ENCODE data around the gene PTMA. TPM values are rescaled to one million over a fixed set of nuclear protein-coding genes. Genes with fewer than 3 reads are reported as not detected.
"Not testable (repeated sequence)": the region's sequence is repeated elsewhere in the genome, so short reads cannot be mapped to it uniquely, and the experiment has no call there.

PTMA gene
- total RNA-seq, 1 donor from 2014 or later, result 779 TPM

DNA sequence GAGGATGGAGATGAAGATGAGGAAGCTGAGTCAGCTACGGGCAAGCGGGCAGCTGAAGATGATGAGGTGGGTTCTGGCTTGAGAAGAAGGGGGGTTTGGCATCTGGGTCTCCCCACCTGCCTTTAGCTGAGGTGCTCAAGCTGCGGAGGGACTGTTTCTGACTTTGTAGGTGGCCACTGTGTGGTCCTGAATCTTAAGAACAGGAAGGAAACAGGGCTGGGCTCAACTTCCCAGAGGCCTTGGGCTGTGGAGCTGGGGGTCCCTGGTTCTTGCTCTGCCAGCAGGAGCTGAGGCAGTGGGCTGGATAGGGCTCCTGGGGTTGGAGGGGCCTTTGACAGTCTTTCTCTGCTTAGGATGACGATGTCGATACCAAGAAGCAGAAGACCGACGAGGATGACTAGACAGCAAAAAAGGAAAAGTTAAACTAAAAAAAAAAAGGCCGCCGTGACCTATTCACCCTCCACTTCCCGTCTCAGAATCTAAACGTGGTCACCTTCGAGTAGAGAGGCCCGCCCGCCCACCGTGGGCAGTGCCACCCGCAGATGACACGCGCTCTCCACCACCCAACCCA is 4.2 kb downstream of the PTMA start:
- DNase-seq (ENCODE audit: low spot score); intact Hi-C loops (cut with DNase I); ATAC-seq: not testable (repeated sequence)

DNA sequence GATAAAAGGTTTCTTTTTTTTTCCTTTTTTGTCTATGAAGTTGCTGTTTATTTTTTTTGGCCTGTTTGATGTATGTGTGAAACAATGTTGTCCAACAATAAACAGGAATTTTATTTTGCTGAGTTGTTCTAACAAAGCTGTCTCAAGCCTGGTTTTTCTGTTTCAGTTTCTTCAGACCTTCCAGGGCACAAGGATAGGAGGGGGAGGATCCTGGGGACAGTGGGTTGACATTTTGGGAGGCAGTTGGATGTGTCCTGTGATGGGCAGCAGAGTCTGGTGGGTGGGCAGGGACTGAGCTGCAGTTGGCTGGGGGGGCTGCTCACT is 5.0 kb downstream of the PTMA start:
- intact Hi-C loops (cut with DNase I); DNase-seq (ENCODE audit: low spot score); ATAC-seq: not testable (repeated sequence)

DNA sequence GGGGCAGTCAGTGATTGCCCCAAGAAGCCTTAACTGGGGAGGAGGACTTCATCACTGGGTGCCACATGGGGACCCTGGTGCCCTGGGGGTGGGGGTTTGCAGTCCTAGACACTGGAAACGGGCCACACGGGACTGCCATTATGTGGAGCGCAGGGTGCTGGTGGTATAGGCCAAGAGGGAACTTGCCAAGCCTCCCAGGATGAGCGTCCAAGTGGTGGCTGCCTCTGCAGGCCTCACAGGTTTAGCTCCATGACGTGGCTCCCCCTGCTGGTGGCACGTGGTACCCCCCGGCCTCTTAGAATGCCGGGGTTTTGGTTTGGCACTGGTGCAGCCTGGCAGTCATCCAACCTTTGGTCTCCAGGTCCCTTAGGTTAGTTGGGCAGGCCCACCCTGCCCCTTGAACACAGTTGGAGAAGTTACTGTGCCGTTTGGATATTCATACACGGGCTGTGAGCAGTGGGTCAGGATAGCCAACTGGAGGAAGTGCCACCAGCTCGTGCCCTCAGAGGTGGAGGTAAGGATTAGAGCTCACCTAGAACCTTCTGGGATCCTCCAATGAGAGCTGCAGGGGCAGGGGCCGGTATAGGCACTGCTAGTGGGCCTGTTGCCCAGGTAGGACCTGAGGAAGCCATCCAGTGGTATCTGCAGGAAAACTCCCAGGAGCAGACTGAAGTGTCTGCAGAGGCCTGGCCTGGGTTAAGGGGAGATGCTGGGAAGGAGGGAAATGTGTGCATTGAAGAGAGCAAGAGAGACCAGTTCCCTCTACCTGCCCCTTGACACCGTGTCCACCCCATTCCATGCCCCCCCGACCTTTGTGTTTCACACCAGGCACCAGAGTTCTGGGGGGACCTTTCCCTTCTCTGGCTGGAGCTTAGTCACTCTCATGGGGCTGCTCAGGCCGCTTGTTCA is 5.7 kb downstream of the PTMA start:
- intact Hi-C loops (cut with DNase I), result loop anchor here (2.0 kb wide), 1 partner anchor 37 kb away; no protein-coding TSS in a partner anchor
- ATAC-seq (peak; percentile 75), DNase-seq (ENCODE audit: low spot score) (peak; percentile 94)

DNA sequence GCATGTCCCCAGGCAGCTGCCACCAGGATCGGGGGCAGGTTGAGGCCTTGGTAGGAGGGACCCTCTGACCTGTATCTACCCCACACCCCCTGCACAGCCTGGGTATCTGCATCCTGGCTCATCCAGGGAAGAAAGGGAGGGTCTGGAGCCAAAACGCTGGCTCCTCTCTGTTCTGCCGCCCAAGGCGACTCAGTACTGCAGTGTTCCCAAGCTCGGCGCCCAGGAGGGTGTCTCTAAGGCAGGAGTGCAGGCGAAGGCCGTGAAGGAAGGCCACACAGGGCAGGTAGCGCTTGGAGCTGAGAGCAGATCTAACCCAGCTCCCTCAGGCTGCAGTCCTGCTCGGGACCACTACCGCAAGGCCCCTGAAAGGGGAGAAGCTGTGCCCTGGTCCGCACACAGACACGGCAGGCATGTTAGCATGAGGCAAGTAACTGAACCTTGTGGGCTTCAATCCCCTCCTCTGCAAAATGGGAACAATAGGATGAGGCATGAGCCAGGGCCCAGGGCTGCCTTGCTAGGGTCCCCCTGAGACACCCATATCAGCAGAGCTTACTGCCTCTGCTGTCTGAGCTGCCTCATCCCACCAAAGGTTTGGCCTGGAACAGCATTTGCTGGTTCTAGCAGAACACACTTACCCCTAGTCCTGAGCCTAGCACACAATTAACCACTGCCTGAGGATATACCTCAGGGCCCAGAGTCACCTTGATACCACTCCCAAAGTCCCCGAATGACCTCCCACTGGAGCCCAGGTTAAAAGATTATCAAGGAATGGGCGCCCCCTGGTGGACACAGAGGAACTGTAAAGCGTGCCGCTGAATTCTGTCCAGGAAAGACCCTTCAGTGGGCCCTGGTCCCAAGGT is 6.5 kb downstream of the PTMA start:
- DNase-seq (ENCODE audit: low spot score) (peak; percentile 90), ATAC-seq (peak; percentile 45)
- intact Hi-C loops (cut with DNase I), result loop anchor here (2.0 kb wide), 1 partner anchor 38 kb away; no protein-coding TSS in a partner anchor

DNA sequence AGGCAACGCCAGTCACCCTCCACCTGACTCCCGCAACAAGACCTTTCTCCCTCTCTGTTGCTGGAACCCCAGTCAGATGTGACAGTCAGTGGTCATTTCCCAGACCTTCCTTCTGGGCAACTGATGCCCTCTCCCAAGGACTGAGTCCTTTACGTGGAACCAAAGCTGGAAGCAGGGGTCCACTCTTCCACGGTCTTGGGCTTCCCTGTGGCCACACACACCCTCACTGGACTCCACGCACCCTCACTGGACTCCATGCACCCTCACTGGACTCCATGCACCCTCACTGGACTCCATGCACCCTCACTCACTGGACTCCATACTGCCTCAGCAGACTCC is 7.1 kb downstream of the PTMA start:
- intact Hi-C loops (cut with DNase I), result loop anchor here (2.0 kb wide), 1 partner anchor 39 kb away; no protein-coding TSS in a partner anchor
- ATAC-seq, result no peak
- DNase-seq (ENCODE audit: low spot score), result no peak

DNA sequence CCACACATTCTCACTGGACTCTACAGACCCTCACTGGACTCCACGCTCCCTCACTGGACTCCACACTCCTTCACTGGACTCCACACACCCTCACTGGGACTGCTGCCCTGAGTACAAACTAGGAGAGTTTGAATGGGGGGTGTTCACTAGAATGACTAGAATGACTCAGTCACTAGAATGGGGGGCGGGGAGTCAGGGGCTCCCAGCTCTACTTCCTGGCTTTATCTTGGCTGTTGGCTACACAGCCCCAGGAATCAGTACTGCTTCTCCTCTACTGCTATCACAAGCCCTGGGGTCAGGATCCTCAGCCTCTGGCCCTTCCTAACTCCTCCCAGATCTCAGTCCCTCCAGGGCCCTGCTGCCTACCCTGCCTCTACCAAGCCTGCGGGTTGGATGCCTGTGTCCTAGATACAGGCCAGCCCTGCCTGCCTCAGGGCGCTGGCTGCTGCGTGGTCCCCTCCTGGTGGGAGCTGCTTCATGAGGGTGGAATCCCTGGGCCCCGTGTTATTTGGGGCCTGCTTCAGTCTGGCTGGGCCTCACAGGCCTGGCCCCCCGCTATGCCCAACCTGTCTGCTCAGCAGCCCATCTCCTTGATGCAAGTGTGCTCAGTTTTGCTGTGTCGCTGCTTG is 7.8 kb downstream of the PTMA start:
- intact Hi-C loops (cut with DNase I), result loop anchor here (2.0 kb wide), 1 partner anchor 39 kb away; no protein-coding TSS in a partner anchor
- DNase-seq (ENCODE audit: low spot score) (no peak), ATAC-seq (no peak)

DNA sequence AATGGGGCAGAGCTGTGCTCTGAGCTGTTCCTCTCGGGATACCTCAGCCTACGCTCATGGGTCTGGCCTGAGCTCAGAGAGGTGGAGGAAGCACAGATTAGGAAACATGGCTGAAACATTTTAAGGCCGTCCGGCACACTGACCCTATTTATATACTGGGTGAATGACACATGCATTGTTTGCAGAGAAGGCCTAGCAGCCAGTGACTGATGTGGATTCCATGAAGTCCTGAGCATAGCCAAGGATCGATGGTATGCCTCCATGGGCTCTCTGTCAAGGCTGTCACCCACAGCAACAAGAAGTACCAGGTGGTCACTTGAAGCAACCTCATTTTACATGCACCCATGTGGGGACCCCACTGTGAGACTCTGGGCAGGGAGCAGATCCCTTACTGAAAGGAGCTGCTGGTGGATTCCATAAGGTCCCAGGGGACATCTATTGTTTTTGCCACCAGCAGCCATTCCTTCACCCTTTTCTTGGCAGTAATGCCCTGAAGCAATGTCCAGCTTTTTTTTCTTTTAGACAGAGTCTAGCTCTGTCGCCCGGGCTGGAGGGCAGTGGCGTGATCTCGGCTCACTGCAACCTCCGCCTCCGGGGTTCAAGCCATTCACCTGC is 8.4 kb downstream of the PTMA start:
- intact Hi-C loops (cut with DNase I), result no loop called here
- ATAC-seq, result no peak
- no peak for DNase-seq (ENCODE audit: low spot score)

DNA sequence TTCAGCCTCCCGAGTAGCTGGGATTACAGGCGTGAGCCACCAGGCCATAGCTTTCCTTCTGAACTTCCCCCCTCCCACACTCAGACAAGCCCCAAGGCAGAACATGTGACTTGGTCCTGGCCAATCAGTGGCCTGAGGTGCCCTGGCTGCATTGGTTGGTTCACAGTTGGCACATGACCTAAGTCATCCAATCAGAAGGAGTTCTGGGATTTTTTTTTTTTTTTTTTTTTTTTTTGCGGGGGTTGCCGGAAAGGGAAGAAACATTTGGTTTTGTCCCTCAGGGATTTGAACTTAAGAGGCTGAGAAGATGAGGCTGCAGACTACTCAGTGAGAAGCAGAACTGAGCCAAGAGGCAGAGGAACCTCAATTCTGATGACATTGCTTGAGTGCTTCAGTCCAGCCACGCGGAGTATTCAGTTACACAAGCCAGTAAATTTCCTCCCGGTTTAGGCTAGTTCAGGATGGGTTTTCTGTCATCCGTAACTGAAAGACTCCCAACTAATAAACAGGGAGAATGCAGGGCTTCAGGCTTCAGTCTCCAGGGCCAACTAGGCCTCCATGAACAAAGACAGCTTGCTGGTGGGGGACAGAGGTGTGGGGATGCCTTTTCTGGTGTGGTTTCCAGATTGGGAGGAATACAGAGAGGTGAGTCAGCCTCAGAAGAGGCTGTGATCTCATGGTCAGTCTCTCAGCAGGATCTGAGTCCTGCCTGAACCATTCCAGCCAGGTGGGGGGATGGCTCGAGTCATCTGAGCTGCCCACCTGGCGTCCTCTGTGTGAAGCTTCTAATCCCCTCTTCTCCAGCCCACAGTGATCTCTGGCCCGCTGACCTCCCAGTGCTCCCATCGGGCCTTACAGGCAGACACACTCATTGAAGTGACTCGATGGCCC is 9.2 kb downstream of the PTMA start:
- intact Hi-C loops (cut with DNase I), result no loop called here
- DNase-seq (ENCODE audit: low spot score) (peak; percentile 54), ATAC-seq (no peak)

DNA sequence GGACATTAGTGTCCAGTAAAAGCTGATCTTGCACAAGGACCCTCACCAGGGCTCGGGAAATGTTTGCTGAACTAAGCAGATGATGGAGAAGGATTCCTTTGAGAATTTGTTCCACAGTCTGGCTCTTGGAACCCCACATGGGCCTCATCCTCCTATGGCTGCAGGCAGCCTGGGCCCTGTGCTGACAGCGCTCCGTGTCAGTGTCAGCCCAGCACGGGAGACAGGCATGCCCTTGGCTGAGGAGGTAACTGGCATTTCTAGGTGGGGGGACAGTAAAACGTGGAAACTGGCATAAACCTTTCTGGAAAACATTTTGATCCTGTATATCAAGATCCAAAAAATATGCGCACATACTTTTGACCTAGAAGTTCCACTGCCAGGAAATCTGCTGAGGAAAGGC is 10.5 kb downstream of the PTMA start:
- DNase-seq (ENCODE audit: low spot score), result no peak
- intact Hi-C loops (cut with DNase I), result no loop called here
- no peak for ATAC-seq

DNA sequence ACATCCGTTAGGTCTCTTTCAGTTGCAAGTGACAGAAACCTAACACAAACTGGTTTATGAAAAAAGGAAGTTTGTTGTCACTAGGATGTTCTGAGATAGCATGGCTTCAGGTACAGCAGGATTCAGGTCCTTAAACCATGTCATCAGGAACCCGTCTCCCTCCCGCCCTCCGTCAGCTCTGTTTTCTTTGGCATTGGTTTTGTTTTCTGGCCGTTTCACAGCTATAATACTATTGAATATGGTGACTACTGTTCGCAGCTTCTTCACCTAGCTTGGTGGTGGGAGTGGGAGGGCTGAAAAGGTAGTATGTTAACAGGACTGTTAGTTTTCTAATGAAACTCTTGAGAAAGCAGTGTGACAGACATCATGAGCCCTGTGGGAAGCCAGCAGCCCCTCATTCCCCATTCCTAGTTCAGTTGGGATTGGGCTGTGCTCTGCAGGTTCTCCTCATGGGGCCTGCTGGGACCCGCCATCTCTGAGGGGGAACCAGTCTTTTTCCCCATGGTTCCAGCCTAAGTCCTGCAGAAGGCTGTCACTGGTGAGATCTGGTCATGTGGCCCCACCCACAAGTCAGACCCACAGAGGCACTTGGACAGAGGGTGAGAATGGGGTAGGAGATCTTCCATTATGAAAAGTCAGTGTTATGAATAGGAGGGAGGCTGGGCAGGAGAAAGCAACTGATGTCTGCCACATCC is 12.1 kb downstream of the PTMA start:
- DNase-seq (ENCODE audit: low spot score), result peak; percentile 25
- intact Hi-C loops (cut with DNase I), result no loop called here
- no peak for ATAC-seq

DNA sequence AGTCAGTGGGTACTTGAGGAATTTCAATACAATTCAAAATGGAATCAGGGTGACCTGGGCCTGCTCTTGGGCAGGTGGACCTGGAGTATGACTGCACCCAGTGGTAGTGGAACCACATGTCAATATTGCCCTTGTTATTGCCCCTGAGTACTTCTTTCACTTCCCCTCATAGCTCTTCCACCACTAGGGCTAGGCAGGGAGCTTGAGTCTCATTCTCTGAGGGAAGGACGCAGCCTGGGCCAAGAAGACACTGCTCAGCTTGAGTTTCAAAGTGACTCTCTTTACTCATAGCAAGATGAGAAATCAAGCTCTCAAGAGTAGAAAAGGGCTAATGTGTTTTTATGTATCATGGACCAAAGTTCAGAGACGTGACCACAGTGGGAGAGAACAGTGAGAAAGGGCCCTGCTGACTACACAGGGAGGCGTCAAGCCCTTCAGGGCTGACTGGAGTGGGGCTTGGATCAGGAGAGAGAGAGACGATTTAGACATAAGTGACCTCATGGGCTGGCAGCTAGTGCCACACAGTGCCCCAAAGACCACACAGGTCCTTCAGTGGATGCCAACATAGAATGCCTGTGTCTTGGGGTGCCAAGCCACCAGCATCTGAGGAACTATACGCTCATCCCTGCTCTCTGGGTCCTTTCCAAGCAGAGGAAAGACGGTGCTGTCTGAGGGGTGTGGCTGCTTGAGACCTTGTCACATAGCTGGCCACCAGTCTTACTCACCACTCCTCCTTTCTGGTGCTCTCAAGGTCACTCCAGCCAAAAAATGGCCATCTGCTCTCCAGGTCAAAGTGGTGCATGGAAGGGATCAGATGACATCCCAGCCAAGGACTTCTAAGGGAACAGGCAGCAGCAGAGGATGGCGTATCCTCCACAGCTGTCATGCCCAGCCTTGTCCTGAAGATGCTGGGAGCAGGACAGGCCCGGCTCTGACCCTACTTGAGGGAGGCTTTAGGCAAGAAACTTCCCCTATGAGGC is 13.0 kb downstream of the PTMA start:
- intact Hi-C loops (cut with DNase I), result no loop called here
- DNase-seq (ENCODE audit: low spot score) (peak; percentile 30), ATAC-seq (no peak)

DNA sequence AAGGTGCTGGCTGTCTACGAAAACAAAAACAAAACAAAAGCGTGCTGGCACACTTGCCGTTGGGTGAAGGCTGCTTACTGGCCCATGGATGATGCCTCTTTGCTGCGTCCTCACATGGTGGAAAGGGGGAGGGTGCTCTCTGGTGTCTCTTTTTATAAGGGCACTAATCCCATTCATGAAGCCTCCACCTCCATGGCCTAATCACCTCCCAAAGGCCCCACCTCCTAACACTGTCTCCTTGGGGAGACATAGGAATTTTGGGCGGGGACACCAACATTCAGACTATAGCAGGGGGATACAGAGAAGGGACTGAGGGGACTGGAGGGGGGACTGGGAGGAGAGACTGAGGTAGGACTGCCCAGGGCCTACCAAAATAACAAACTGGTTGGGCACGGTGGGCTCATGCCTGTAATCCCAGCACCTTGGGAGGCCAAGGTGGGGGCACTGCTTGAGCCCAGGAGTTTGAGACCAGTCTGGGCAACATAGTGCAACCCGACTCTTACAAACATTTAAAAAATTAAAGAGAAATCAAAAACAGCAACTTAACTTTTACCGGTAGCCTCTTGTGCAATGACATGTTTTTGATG is 14.5 kb downstream of the PTMA start:
- ATAC-seq (peak; percentile 16), DNase-seq (ENCODE audit: low spot score) (no peak)
- intact Hi-C loops (cut with DNase I), result no loop called here

DNA sequence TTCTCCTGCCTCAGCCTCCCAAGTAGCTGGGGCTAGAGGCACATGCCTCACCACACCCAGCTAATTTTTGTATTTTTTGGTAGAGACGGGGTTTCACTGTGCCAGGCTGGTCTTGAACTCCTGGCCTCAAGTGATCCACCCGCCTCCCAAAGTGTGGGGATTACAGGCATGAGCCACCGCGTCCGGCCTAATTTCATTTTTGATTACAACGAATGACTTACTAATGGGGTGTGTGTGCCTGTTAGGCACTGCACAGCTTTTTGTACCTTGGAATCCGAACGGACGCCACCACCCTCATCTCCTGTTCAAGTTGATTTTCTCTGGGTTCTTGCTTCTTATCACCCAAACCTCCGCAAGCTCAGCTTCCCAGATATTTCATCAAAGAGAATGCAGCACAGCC is 17.2 kb downstream of the PTMA start:
- intact Hi-C loops (cut with DNase I), result no loop called here
- ATAC-seq, result no peak
- no peak for DNase-seq (ENCODE audit: low spot score)

DNA sequence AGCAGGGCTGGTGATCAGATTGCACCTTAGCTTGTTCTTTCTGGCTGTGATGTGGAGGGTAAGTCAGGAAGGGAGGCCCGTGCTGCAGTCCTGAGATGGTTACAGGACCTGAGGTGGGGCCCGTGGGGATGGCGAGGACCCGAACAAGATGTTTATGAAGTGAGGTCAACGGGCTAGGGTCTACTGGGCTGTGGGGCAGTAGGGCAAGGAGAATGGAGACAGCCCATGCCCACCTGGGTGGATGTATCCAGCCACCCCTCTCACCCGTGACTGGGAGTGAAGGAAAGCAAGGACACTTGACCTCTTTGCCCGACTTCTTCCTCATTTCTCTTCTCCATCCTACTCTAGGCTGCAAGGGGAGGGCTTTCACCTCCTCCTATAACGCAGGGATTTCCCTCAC is 18.0 kb downstream of the PTMA start:
- ATAC-seq (no peak), DNase-seq (ENCODE audit: low spot score) (no peak)
- intact Hi-C loops (cut with DNase I), result no loop called here

DNA sequence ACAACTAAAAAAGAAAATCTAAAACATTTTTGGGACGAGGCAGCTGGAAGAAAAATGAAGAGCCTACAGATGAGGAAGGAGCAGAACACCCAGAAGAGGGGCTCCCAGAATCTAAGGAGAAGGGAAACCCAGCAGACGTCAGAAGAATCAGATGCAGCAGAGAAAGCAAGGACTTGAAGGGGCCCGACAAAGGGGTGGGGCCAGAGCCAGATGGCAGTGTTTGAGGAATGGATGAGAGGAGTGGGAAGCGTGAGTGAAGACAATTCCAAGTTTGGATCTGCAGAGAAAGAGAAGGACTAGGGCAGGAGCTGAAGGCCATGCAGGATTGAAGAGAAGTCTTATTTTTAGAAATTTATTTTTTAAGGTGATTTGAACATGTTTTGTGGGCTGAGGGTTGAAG is 19.3 kb downstream of the PTMA start:
- DNase-seq (ENCODE audit: low spot score) (no peak), ATAC-seq (no peak)
- intact Hi-C loops (cut with DNase I), result no loop called here

DNA sequence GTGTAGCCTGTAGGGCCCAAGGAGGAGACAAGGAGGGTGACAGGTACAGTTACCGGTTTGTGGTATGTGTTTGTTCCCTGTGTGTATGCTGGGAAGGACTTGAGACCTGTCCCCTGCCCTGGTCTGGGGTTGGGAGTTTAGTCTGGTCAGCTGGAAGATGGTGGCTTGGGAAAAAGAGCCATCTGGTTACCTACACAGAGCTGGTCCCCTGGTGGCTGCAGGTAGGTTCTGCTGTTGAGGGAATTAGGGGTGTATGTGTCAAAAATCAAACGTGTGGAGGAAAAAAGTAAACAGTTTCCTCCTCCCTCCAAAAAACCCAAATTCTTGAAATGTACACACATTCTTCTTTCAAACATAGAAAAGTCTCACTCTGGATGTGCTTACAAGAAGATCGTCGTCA is 24.3 kb downstream of the PTMA start:
- ATAC-seq (no peak), DNase-seq (ENCODE audit: low spot score) (no peak)
- intact Hi-C loops (cut with DNase I), result no loop called here
